Large intestine (tissue), 3 donors: Measurements from ENCODE around the gene NCR3LG1. TPM values are rescaled to one million over a fixed set of nuclear protein-coding genes. Genes with fewer than 3 reads are reported as not detected.

Source experiments
- DNase-seq, 2 donors: peaks; one replicate each; pipeline versions ENCODE4 v3.0.0 to v3.0.0-alpha.2; 2013
- H3K27ac ChIP-seq: one replicate; pipeline ENCODE4 v1.5.1; 2013; ENCODE audit warnings: low read length
- H3K27me3 ChIP-seq: 2 replicates; pipeline ENCODE4 v1.6.1; 2013; ENCODE audit warnings: low read length; ENCODE audit not compliant: control insufficient read depth, insufficient read depth
- H3K36me3 ChIP-seq: 2 replicates; pipeline ENCODE4 v1.6.1; 2013; ENCODE audit warnings: low read length; ENCODE audit not compliant: control insufficient read depth, insufficient read depth
- H3K4me1 ChIP-seq: one replicate; pipeline ENCODE4 v1.6.1; 2013; ENCODE audit warnings: low read length; ENCODE audit not compliant: control insufficient read depth, insufficient read depth
- H3K4me3 ChIP-seq: one replicate; pipeline ENCODE4 v1.5.1; 2013; ENCODE audit warnings: low read length
- H3K9me3 ChIP-seq: one replicate; pipeline ENCODE4 v1.6.1; 2013; ENCODE audit warnings: mild to moderate bottlenecking, low read depth, low read length, moderate library complexity; ENCODE audit not compliant: control insufficient read depth
- WGBS: methylation state at CpG from one replicate; pipeline ENCODE4 v1.1.5; 2013; ENCODE audit warnings: low lambda C conversion rate; ENCODE audit not compliant: insufficient coverage; 5-methylcytosine and 5-hydroxymethylcytosine counted together
- polyA plus RNA-seq: library from polyadenylated mRNA; unstranded; fragments of 120-200 nt; gene quantifications from one replicate; pipeline ENCODE4 v1.2.1, GENCODE V29; 2013

NCR3LG1 gene
- polyA plus RNA-seq, 1 donor: 20.3 TPM

DNA sequence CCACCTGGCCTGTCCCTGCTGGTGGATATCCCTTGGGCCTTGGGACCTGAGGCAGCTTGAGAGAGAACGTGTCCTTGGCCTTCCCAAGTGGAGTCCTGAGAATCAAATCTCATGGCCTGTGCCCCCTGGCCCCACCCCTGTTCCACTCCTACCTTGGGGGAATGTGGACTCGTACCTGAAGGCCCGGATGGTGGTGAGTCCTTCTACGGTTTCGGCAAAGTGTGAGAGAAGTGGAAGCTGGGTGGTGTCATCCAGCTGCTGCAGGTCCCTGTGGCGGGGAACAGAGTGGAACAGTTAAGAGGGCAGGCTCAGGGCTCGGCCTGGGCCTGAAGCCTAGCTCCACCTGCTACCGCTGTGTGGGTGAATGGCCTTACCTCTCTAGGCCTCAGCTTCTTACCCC is 50.9 kb downstream of the NCR3LG1 start:
- no peaks in the 10 kb centered on the region for H3K9me3 ChIP-seq
- H3K4me1 ChIP-seq: peaks cover 11% of the 10 kb centered on the region
- no peak for DNase-seq
- H3K4me3 ChIP-seq: no peak overlapping the region
- no CpG with 5 or more reads among the region's 8 CpGs for WGBS
- no peaks in the 10 kb centered on the region for H3K27me3 ChIP-seq
- H3K27ac ChIP-seq: no peak overlapping the region
- no peaks in the 10 kb centered on the region for H3K36me3 ChIP-seq

GRCh38 chr11:17403980-17404759 is 52.6 kb downstream of the NCR3LG1 start:
- Histone ChIP-seq H3K4me1 (peaks cover 11% of the 10 kb centered on the region), H3K27ac (no peak overlapping the region), H3K9me3 (no peaks in the 10 kb centered on the region), H3K27me3 (no peaks in the 10 kb centered on the region), H3K4me3 (no peak overlapping the region), H3K36me3 (no peaks in the 10 kb centered on the region)
- no CpG with 5 or more reads among the region's 18 CpGs for WGBS
- peak in 1 of 2 donors; percentile 39 for DNase-seq

- H3K27ac ChIP-seq: peak overlapping the region; percentile 51
- no peak overlapping the region for H3K4me3 ChIP-seq
- peak; percentile 58 to 64 for DNase-seq
- WGBS: no CpG with 5 or more reads among the region's 15 CpGs
- peaks cover 11% of the 10 kb centered on the region for H3K4me1 ChIP-seq
- H3K27me3 ChIP-seq: no peaks in the 10 kb centered on the region
- H3K9me3 ChIP-seq: no peaks in the 10 kb centered on the region
- H3K36me3 ChIP-seq: no peaks in the 10 kb centered on the region
Measured at GRCh38 chr11:17405232-17406005, 53.8 kb downstream of the NCR3LG1 start.

DNA sequence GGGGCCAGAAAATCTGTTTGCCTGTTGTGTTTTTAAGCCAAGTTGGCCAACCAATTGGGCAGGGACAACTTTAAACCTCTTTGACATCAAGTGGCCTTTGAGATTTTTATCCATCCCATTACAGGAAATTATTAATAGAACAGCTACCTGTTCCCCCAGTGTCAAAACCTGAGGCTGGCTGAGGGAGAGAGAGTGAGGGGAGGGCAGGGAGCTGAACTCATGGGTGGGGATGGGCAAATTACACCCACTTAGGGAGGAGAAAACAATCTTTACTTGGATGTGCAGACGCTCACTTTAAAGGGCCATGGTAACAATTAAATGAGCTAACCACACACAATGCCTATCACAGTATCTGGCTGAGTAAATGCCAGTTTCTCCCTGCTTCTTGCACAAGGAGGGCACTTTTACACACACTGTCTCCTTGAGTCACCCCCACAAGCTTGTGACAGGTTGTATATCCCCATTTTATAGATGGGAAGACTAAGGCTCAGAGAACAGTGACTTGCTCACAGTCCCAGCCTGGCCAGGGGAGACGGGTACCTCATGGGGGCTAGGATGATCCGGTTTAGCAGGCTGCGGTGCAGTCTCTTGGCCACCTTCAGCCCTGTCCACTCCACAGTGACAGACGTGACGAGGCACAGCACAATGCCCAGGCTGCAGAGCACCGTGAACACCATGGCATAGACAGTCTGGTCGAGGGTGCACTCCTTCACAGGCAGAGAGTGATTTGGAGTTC is 54.6 kb downstream of the NCR3LG1 start:
- Histone ChIP-seq H3K27ac (peak overlapping the region; percentile 51), H3K4me1 (peaks cover 11% of the 10 kb centered on the region), H3K36me3 (no peaks in the 10 kb centered on the region), H3K4me3 (no peak overlapping the region), H3K9me3 (no peaks in the 10 kb centered on the region), H3K27me3 (no peaks in the 10 kb centered on the region)
- WGBS: no CpG with 5 or more reads among the region's 8 CpGs
- DNase-seq: no peak

DNA sequence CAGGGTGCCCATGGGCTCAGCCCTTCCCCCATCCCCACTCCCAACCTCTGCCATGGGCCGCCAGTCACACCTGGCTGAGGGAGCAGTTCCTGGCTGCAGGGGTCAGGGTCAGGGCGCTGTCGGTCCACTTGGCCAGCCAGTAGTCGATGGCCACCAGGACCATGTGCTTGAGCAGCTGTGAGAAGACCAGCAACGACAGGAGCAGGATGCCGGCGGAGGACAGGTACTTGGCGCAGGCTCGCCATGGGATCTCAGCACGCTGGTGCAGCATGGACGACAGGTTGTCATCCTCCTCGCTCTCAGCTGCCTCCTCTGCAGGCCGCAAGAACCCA is 55.2 kb downstream of the NCR3LG1 start:
- H3K4me1 ChIP-seq: peaks cover 11% of the 10 kb centered on the region
- no peaks in the 10 kb centered on the region for H3K27me3 ChIP-seq
- H3K27ac ChIP-seq: no peak overlapping the region
- no peak for DNase-seq
- no peaks in the 10 kb centered on the region for H3K36me3 ChIP-seq
- H3K4me3 ChIP-seq: no peak overlapping the region
- WGBS: no CpG with 5 or more reads among the region's 13 CpGs
- no peaks in the 10 kb centered on the region for H3K9me3 ChIP-seq

GRCh38 chr11:17407575-17407974 is 56.0 kb downstream of the NCR3LG1 start:
- DNase-seq: no peak
- no peak overlapping the region for H3K4me3 ChIP-seq
- no peaks in the 10 kb centered on the region for H3K9me3 ChIP-seq
- no peaks in the 10 kb centered on the region for H3K36me3 ChIP-seq
- WGBS: no CpG with 5 or more reads among the region's 2 CpGs
- no peak overlapping the region for H3K27ac ChIP-seq
- peaks cover 11% of the 10 kb centered on the region for H3K4me1 ChIP-seq
- H3K27me3 ChIP-seq: no peaks in the 10 kb centered on the region

DNA sequence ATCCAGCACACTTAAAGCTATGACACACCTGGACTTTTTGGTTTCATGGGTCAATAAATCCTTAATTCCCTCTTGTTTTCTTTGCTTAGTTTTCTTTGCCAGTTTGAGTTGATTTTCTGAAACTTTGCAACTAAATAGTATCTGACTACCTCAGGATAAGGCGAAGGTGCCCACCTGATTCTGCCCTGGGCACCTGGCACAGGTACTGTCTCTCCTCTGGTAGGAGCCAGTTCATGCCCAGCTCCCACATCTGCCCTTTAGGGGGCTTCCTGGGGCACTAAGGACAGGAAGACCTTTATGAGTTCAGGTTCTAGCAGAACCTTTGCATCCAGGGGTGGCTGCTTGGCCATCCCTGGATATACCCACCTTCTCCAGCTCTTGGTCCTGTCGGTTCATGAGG is 56.4 kb downstream of the NCR3LG1 start:
- Histone ChIP-seq H3K4me1 (peaks cover 11% of the 10 kb centered on the region), H3K27ac (no peak overlapping the region), H3K9me3 (no peaks in the 10 kb centered on the region), H3K36me3 (no peaks in the 10 kb centered on the region), H3K27me3 (no peaks in the 10 kb centered on the region), H3K4me3 (no peak overlapping the region)
- no peak for DNase-seq
- no CpG with 5 or more reads among the region's 2 CpGs for WGBS

DNA sequence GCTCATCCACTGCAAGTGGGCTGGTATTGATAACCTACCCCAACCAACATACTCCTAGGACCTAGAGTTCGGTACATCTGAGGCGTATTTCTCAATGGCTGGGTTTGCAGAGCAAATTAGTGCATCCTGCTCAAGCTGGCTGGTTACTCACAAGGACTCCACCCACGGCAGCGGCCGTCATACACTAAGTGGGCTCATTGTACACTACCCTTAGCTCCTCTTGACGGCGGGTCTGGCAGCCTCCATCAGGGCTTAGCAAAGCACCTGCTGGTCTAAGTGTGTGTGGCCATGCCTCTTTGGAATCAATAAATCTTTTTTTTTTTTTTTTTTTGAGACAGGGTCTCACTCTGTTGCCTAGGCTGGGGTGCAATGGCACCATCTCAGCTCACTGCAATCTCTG is 57.0 kb downstream of the NCR3LG1 start:
- Histone ChIP-seq H3K9me3 (no peaks in the 10 kb centered on the region), H3K4me3 (no peak overlapping the region), H3K27ac (no peak overlapping the region), H3K36me3 (no peaks in the 10 kb centered on the region), H3K27me3 (no peaks in the 10 kb centered on the region), H3K4me1 (peaks cover 11% of the 10 kb centered on the region)
- no peak for DNase-seq
- no CpG with 5 or more reads among the region's 7 CpGs for WGBS

GRCh38 chr11:17410606-17411379 is 59.2 kb downstream of the NCR3LG1 start:
- H3K36me3 ChIP-seq: no peaks in the 10 kb centered on the region
- H3K4me1 ChIP-seq: peaks cover 6% of the 10 kb centered on the region
- DNase-seq: no peak
- no CpG with 5 or more reads among the region's 11 CpGs for WGBS
- H3K9me3 ChIP-seq: no peaks in the 10 kb centered on the region
- no peak overlapping the region for H3K27ac ChIP-seq
- no peaks in the 10 kb centered on the region for H3K27me3 ChIP-seq
- no peak overlapping the region for H3K4me3 ChIP-seq

DNA sequence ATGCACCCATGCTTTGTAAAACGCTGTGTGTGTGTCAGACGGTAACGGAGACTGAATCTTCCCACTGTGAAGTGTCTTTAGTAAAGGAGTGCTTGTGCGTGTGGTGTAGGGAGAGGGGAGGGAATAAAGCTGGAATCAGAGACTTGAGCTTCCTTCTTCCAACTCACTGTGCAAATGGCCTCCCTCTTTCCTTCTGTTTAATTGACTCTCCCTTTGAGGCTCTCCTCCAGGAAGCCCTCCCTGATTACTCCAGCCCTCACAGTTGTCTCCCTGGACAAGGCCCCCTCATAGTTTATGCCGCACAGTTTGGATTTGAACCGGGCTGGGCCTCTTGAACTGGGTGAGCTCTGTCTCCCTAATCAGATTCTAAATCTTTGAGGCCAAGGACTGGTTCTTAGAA is 59.8 kb downstream of the NCR3LG1 start:
- no peaks in the 10 kb centered on the region for H3K4me1 ChIP-seq
- no peak for DNase-seq
- H3K4me3 ChIP-seq: no peak overlapping the region
- WGBS: no CpG with 5 or more reads among the region's 6 CpGs
- no peak overlapping the region for H3K27ac ChIP-seq
- H3K36me3 ChIP-seq: no peaks in the 10 kb centered on the region
- H3K27me3 ChIP-seq: no peaks in the 10 kb centered on the region
- H3K9me3 ChIP-seq: no peaks in the 10 kb centered on the region
